Activated CD4-positive, CD25-positive, alpha-beta regulatory T cell (primary cell): ENCODE measurements around the gene PARK7.

Experiments
- DNase-seq, 4 experiments: peaks; one replicate each; lab custom pipeline; 2025; lab: John Stamatoyannopoulos, UW

The PARK7 gene

GRCh38 chr1:8024329-8024728 is 62.8 kb downstream of the PARK7 start:
- DNase-seq = no peak

- DNase-seq = no peak
Observed at GRCh38 chr1:8025061-8025670, 63.7 kb downstream of the PARK7 start.

- DNase-seq = no peak
Observed at GRCh38 chr1:8025671-8026144, 64.2 kb downstream of the PARK7 start.

- DNase-seq = peak; percentile 73 to 80 (median 76)
Observed at GRCh38 chr1:8026153-8026975, 64.9 kb downstream of the PARK7 start, which contains the start of gene ERRFI1. ERRFI1 (minus strand) TSS chr1:8026309; CDS start chr1:8015619, 10,690 bp downstream.

- DNase-seq = no peak
Observed at GRCh38 chr1:8026976-8027747, 65.7 kb downstream of the PARK7 start.

GRCh38 chr1:8027748-8028570 is 66.4 kb downstream of the PARK7 start:
- DNase-seq = no peak

GRCh38 chr1:8028571-8028910 is 67.0 kb downstream of the PARK7 start:
- DNase-seq = no peak

- peak in 1 of 4 experiments; percentile 4 for DNase-seq
Observed at GRCh38 chr1:8031176-8031785, 69.8 kb downstream of the PARK7 start.

GRCh38 chr1:8032366-8032910 is 70.9 kb downstream of the PARK7 start:
- DNase-seq = no peak

- no peak for DNase-seq
Observed at GRCh38 chr1:8033322-8033721, 71.8 kb downstream of the PARK7 start.
